HepG2 (cell line): ENCODE measurements around the gene AK3. TPM values are rescaled to one million over a fixed set of nuclear protein-coding genes. Genes with fewer than 3 reads are reported as not detected.
A peak's percentile ranks its signal among the peaks of the same experiment; 100 is the strongest.

ENCODE experiments used
- CHD2 ChIP-seq: IDR thresholded peaks from 2 replicates; pipeline ENCODE4 v1.6.1; 2011; ENCODE audit warnings: low read depth, low read length, improper control_type of control experiment
- CREM ChIP-seq, 2 experiments: sonication (generic) in 1 of 2; formaldehyde crosslinking in 1 of 2; IDR thresholded peaks; 2 replicates each; pipeline versions ENCODE4 v1.4.0 to v1.6.1; 2016 to 2020; ENCODE audit warnings: antibody characterized with exemption in 1 of 2, mild to moderate bottlenecking in 1 of 2, missing genetic modification reagents in 1 of 2
- EEA1 ChIP-seq: sonication (generic); formaldehyde crosslinking; IDR thresholded peaks from 2 replicates; pipeline ENCODE4 v1.5.1; 2020; ENCODE audit warnings: mild to moderate bottlenecking, missing genetic modification reagents, borderline replicate concordance
- EP300 ChIP-seq, 3 experiments: sonication (generic) in 1 of 3; formaldehyde crosslinking in 1 of 3; IDR thresholded peaks; 2 replicates each; pipeline versions ENCODE4 v1.5.1 to v1.6.1; 2011 to 2020; ENCODE audit warnings: low read depth in 2 of 3, low read length in 2 of 3, borderline replicate concordance in 1 of 3, improper control_type of control experiment in 1 of 3, mild to moderate bottlenecking in 1 of 3, missing genetic modification reagents in 1 of 3, moderate library complexity in 1 of 3
- HOXA3 ChIP-seq: sonication (generic); formaldehyde crosslinking; IDR thresholded peaks from 2 replicates; pipeline ENCODE4 v1.5.0; 2020; ENCODE audit warnings: missing genetic modification reagents
- KMT2B ChIP-seq: IDR thresholded peaks from 2 replicates; pipeline ENCODE4 v1.6.1; 2016; ENCODE audit warnings: missing genetic modification reagents, missing compliant biosample characterization
- NFIB ChIP-seq: sonication (generic); formaldehyde crosslinking; IDR thresholded peaks from 2 replicates; pipeline ENCODE4 v1.9.0; 2021; ENCODE audit warnings: missing genetic modification reagents, mild to moderate bottlenecking, borderline replicate concordance
- NRL ChIP-seq: sonication (generic); formaldehyde crosslinking; IDR thresholded peaks from 2 replicates; pipeline ENCODE4 v1.5.0; 2020; ENCODE audit warnings: missing genetic modification reagents, mild to moderate bottlenecking, moderate library complexity, borderline replicate concordance
- PAX8 ChIP-seq: sonication (generic); formaldehyde crosslinking; IDR thresholded peaks from 2 replicates; pipeline ENCODE4 v1.8.0; 2022; ENCODE audit warnings: mild to moderate bottlenecking, missing genetic modification reagents, borderline replicate concordance
- RNF219 ChIP-seq: sonication (generic); formaldehyde crosslinking; IDR thresholded peaks from 2 replicates; pipeline ENCODE4 v1.5.0; 2020; ENCODE audit warnings: mild to moderate bottlenecking, missing genetic modification reagents
- SIX4 ChIP-seq: sonication (generic); formaldehyde crosslinking; IDR thresholded peaks from 2 replicates; pipeline ENCODE4 v1.4.0; 2020; ENCODE audit warnings: missing genetic modification reagents
- SUZ12 ChIP-seq: fragments of 150-350 bp; IDR thresholded peaks from 2 replicates; pipeline ENCODE4 v1.6.1; 2014; ENCODE audit warnings: low read depth, low read length
- ZBTB26 ChIP-seq: IDR thresholded peaks from 2 replicates; pipeline ENCODE4 v1.6.1; 2016; ENCODE audit warnings: missing compliant biosample characterization, missing genetic modification reagents, borderline replicate concordance
- ZNF17 ChIP-seq: sonication (generic); formaldehyde crosslinking; IDR thresholded peaks from 2 replicates; pipeline ENCODE4 v1.5.0; 2020; ENCODE audit warnings: mild to moderate bottlenecking, missing genetic modification reagents
- ZNF296 ChIP-seq: sonication (generic); formaldehyde crosslinking; conservative IDR thresholded peaks from 2 replicates; pipeline ENCODE4 v1.5.0; 2020; ENCODE audit warnings: mild to moderate bottlenecking, missing genetic modification reagents
- ZNF646 ChIP-seq: sonication (generic); formaldehyde crosslinking; IDR thresholded peaks from 2 replicates; pipeline ENCODE4 v1.9.0; 2021; ENCODE audit warnings: mild to moderate bottlenecking, missing genetic modification reagents
- ZNF800 ChIP-seq: sonication (generic); formaldehyde crosslinking; IDR thresholded peaks from 2 replicates; pipeline ENCODE4 v1.4.0; 2020; ENCODE audit warnings: missing genetic modification reagents
- polyA plus RNA-seq, 8 experiments: library from polyadenylated mRNA; depleted of rRNA in 3 of 8; stranded (reverse) in 7 of 8; unstranded in 1 of 8; fragments of >200 nt; fragmentation: Illumina TruSeq in 4 of 8; extraction: Trizol in 4 of 8; gene quantifications; 2 replicates each; pipeline versions ENCODE4 v1.2.1 to v1.2.3, GENCODE V29; 2011 to 2016; ENCODE audit warnings: low read depth in 4 of 8, missing spikeins in 1 of 8, mixed read lengths in 1 of 8; ENCODE audit not compliant: insufficient read depth in 1 of 8
- total RNA-seq, 5 experiments: library from RNA; depleted of rRNA; stranded (reverse); fragments of >200 nt; fragmentation: Illumina TruSeq; extraction: Trizol; gene quantifications; 2 replicates each; pipeline ENCODE4 v1.2.3, GENCODE V29; 2016; ENCODE audit warnings: low read depth in 1 of 5

The AK3 gene
- total and polyA plus RNA-seq, 2 of the 13 experiments (the other 11 are each of a cell fraction or from before 2014, with no cell fraction given), result 76.8 to 109 TPM

GRCh38 chr9:4666042-4666699 lies 74.8 kb downstream of the AK3 start, which contains the start of gene SPATA6L (continued):
- no peak for TF ChIP-seq ZNF646 (CRISPR knock-in tag)
- TF ChIP-seq EEA1 (CRISPR knock-in tag), result no peak
- no peak for TF ChIP-seq ZBTB26 (CRISPR knock-in tag)
- TF ChIP-seq SIX4 (CRISPR knock-in tag), result no peak
- TF ChIP-seq ZNF800 (CRISPR knock-in tag), result peak; percentile 30; the same call in 1 of the 2 replicates
- TF ChIP-seq KMT2B, result peak; percentile 53; the same call in 1 of the 2 replicates
- TF ChIP-seq HOXA3 (CRISPR knock-in tag), result peak; percentile 47; the same call in 1 of the 2 replicates
- TF ChIP-seq CREM (IDR thresholded peaks at IDR 0.05), result no peak
- no peak for TF ChIP-seq CREM (CRISPR knock-in tag; IDR thresholded peaks at IDR 0.05)
- no peak for TF ChIP-seq NFIB (CRISPR knock-in tag)
- no peak for TF ChIP-seq ZNF296 (CRISPR knock-in tag)
- no peak for TF ChIP-seq EP300 (IDR thresholded peaks at IDR 0.05; ENCODE audit: low read depth in 2 of 2, low read length in 2 of 2)
- no peak for TF ChIP-seq EP300 (CRISPR knock-in tag; IDR thresholded peaks at IDR 0.05; ENCODE audit: borderline replicate concordance)
- TF ChIP-seq ZNF17 (CRISPR knock-in tag), result no peak
- no peak for TF ChIP-seq NRL
- no peak for TF ChIP-seq RNF219
- no peak for TF ChIP-seq PAX8 (CRISPR knock-in tag)
- 0 out of 2 replicates have a peak, but pooled peaks have one; percentile 35 for TF ChIP-seq CHD2
- TF ChIP-seq SUZ12, result no peak
